Naive thymus-derived CD4-positive, alpha-beta T cell (primary cell): ENCODE data around the gene STARD3. TPM values are rescaled to one million over a fixed set of nuclear protein-coding genes. Genes with fewer than 3 reads are reported as not detected.

Experiments used
- ATAC-seq: fragments of 150-1000 bp; cut with Tn5 transposase; 2 replicates; pipeline ENCODE4 v1.10.0; 2021; ENCODE audit warnings: mild to moderate bottlenecking, moderate library complexity
- CTCF ChIA-PET: fragments of 350-600 bp; sonication (Branson Sonifier 250); formaldehyde crosslinking; loops from one replicate; lab custom pipeline; 2021; ENCODE audit warnings: antibody characterized with exemption; lab: Charles Lee
- POLR2A ChIA-PET: fragments of 350-600 bp; sonication (Branson Sonifier 250); formaldehyde crosslinking; loops from one replicate; lab custom pipeline; 2021; ENCODE audit warnings: antibody characterized with exemption, inconsistent platforms; lab: Charles Lee
- DNase-seq, 9 donors: peaks; one replicate each; pipeline versions ENCODE4 v3.0.0 to v3.0.0-alpha.2; 2020 to 2022; ENCODE audit warnings: mixed read lengths in 1 of 9
- H3K27ac ChIP-seq: one replicate; pipeline ENCODE4 v1.7.0; 2013; ENCODE audit warnings: mild to moderate bottlenecking, low read depth, low read length, moderate library complexity
- H3K27me3 ChIP-seq, 2 donors: one replicate each; pipeline ENCODE4 v1.7.0; 2013; ENCODE audit warnings: low read length in 2 of 2, mild to moderate bottlenecking in 2 of 2, moderate library complexity in 2 of 2; ENCODE audit not compliant: control insufficient read depth in 2 of 2, insufficient read depth in 2 of 2
- H3K36me3 ChIP-seq, 3 experiments: 1 replicate in 2 of 3; 2 replicates in 1 of 3; pipeline ENCODE4 v1.7.0; 2013; ENCODE audit warnings: low read length in 3 of 3, mild to moderate bottlenecking in 3 of 3, moderate library complexity in 1 of 3; ENCODE audit not compliant: insufficient read depth in 3 of 3, control insufficient read depth in 2 of 3
- H3K4me1 ChIP-seq, 2 donors: one replicate each; pipeline ENCODE4 v1.7.0; 2013; ENCODE audit warnings: low read length in 2 of 2, mild to moderate bottlenecking in 2 of 2, moderate library complexity in 1 of 2; ENCODE audit not compliant: control insufficient read depth in 2 of 2, insufficient read depth in 2 of 2
- H3K4me3 ChIP-seq: 2 replicates; pipeline ENCODE4 v1.7.0; 2013; ENCODE audit warnings: mild to moderate bottlenecking, low read length
- H3K9me3 ChIP-seq, 3 experiments: 1 replicate in 2 of 3; 2 replicates in 1 of 3; pipeline ENCODE4 v1.7.0; 2013; ENCODE audit warnings: low read length in 3 of 3; ENCODE audit not compliant: control insufficient read depth in 2 of 3
- H3K27ac Mint-ChIP-seq, 9 donors: one replicate each; pipeline ENCODE4 v1.8.0; 2020 to 2022; ENCODE audit warnings: mixed read lengths in 9 of 9, mild to moderate bottlenecking in 8 of 9, moderate library complexity in 5 of 9, inconsistent platforms in 2 of 9
- H3K27me3 Mint-ChIP-seq, 5 donors: one replicate each; pipeline ENCODE4 v1.8.0; 2021 to 2022; ENCODE audit warnings: mixed read lengths in 5 of 5, mild to moderate bottlenecking in 1 of 5
- H3K36me3 Mint-ChIP-seq, 5 donors: one replicate each; pipeline ENCODE4 v1.8.0; 2020 to 2022; ENCODE audit warnings: mixed read lengths in 5 of 5, mild to moderate bottlenecking in 3 of 5, inconsistent platforms in 1 of 5
- H3K4me1 Mint-ChIP-seq, 7 donors: one replicate each; pipeline ENCODE4 v1.8.0; 2020 to 2022; ENCODE audit warnings: mixed read lengths in 7 of 7, mild to moderate bottlenecking in 3 of 7, inconsistent platforms in 1 of 7
- H3K4me3 Mint-ChIP-seq, 10 donors: one replicate each; pipeline ENCODE4 v1.8.0; 2020 to 2022; ENCODE audit warnings: mild to moderate bottlenecking in 10 of 10, mixed read lengths in 10 of 10, moderate library complexity in 6 of 10, inconsistent platforms in 2 of 10
- H3K9me3 Mint-ChIP-seq, 11 donors: one replicate each; pipeline ENCODE4 v1.8.0; 2020 to 2022; ENCODE audit warnings: mixed read lengths in 11 of 11, mild to moderate bottlenecking in 4 of 11, inconsistent platforms in 1 of 11, moderate library complexity in 1 of 11
- intact Hi-C, 2 donors: fragments of 100-400 bp; cut with micrococcal nuclease; formaldehyde crosslinking; loops; one replicate each; pipeline ENCODE4 v1.15.1; 2023
- polyA plus RNA-seq, 2 donors: library from polyadenylated mRNA; unstranded; fragments of 300-500 nt; fragmentation: Illumina TruSeq; gene quantifications; one replicate each; pipeline ENCODE4 v1.2.3, GENCODE V29; 2021
- total RNA-seq, 6 experiments: library from RNA in 5 of 6; stranded (reverse) in 5 of 6; gene quantifications; 1 replicate in 5 of 6; 2 replicates in 1 of 6; pipeline ENCODE4 v1.2.3 and lab custom pipeline; 2021 to 2026

STARD3 gene
- total and polyA plus RNA-seq, 7 experiments from 2014 or later, result 46.7 to 143 (median 88.4) TPM

GRCh38 chr17:39629898-39630297 is 7.0 kb upstream of the STARD3 start:
- H3K9me3 Mint-ChIP-seq, result peaks cover 0 to 1% (median 0%) of the 10 kb centered on the region in 11 donors
- H3K4me1 Mint-ChIP-seq, result peaks cover 5 to 30% (median 19%) of the 10 kb centered on the region in 7 donors
- no peak overlapping the region for H3K4me3 Mint-ChIP-seq
- ATAC-seq (no peak), DNase-seq (no peak)
- H3K27me3 ChIP-seq, result peaks cover 3 to 4% of the 10 kb centered on the region in 2 donors
- H3K4me1 ChIP-seq, result peaks cover 5 to 8% of the 10 kb centered on the region in 2 donors
- intact Hi-C loops, result no loop called here
- POLR2A ChIA-PET, result no interaction called here
- no peak overlapping the region for H3K4me3 ChIP-seq
- no peaks in the 10 kb centered on the region for H3K36me3 ChIP-seq
- no peaks in the 10 kb centered on the region for H3K9me3 ChIP-seq
- no peak overlapping the region for H3K27ac ChIP-seq
- peaks cover 10 to 59% (median 29%) of the 10 kb centered on the region in 5 donors for H3K27me3 Mint-ChIP-seq
- no peaks in the 10 kb centered on the region for H3K36me3 Mint-ChIP-seq
- H3K27ac Mint-ChIP-seq, result no peak overlapping the region
- CTCF ChIA-PET, result no interaction called here

GRCh38 chr17:39631403-39631802 is 5.5 kb upstream of the STARD3 start:
- ChIA-PET POLR2A (interaction anchor here (1.4 kb wide), 1 partner anchor 10 kb away, joined by 7 read pairs; no protein-coding TSS in a partner anchor), CTCF (interaction anchor here (0.6 to 10.7 kb wide), 6 partner anchors 9 to 99 kb away, joined by 3 to 104 read pairs (median 4); partner anchors contain the start of genes MIEN1 and PPP1R1B)
- DNase-seq (no peak), ATAC-seq (no peak)
- H3K27ac ChIP-seq, result no peak overlapping the region
- peaks cover 1 to 2% of the 10 kb centered on the region in 2 donors for H3K27me3 ChIP-seq
- intact Hi-C loops, result no loop called here
- H3K4me1 ChIP-seq, result peaks cover 11 to 12% of the 10 kb centered on the region in 2 donors
- H3K4me1 Mint-ChIP-seq, result peaks cover 12 to 32% (median 21%) of the 10 kb centered on the region in 7 donors
- no peaks in the 10 kb centered on the region for H3K9me3 ChIP-seq
- no peak overlapping the region for H3K4me3 ChIP-seq
- H3K36me3 ChIP-seq, result no peaks in the 10 kb centered on the region
- peaks cover 5 to 44% (median 16%) of the 10 kb centered on the region in 5 donors for H3K27me3 Mint-ChIP-seq
- H3K9me3 Mint-ChIP-seq, result no peaks in the 10 kb centered on the region
- H3K4me3 Mint-ChIP-seq, result no peak overlapping the region
- H3K36me3 Mint-ChIP-seq, result no peaks in the 10 kb centered on the region
- peak overlapping the region in 1 of 9 donors; percentile 21 for H3K27ac Mint-ChIP-seq

- no peak for ATAC-seq
- Histone ChIP-seq H3K36me3 (peaks cover 0 to 5% (median 0%) of the 10 kb centered on the region in 3 experiments), H3K9me3 (no peaks in the 10 kb centered on the region), H3K4me3 (no peak overlapping the region), H3K4me1 (peaks cover 11 to 15% of the 10 kb centered on the region in 2 donors), H3K27ac (no peak overlapping the region), H3K27me3 (no peaks in the 10 kb centered on the region)
- Mint-ChIP-seq H3K4me1 (peaks cover 16 to 32% (median 21%) of the 10 kb centered on the region in 7 donors), H3K36me3 (no peaks in the 10 kb centered on the region), H3K27ac (no peak overlapping the region), H3K9me3 (no peaks in the 10 kb centered on the region), H3K4me3 (no peak overlapping the region), H3K27me3 (peaks cover 5 to 39% (median 13%) of the 10 kb centered on the region in 5 donors)
- ChIA-PET CTCF (interaction anchor here (0.8 to 10.7 kb wide), 5 partner anchors 10 to 39 kb away, joined by 3 to 104 read pairs (median 5); partner anchors contain the start of gene PPP1R1B), POLR2A (interaction anchor here (2.9 kb wide), 1 partner anchor 8 kb away, joined by 6 read pairs; no protein-coding TSS in a partner anchor)
- intact Hi-C loops, result no loop called here
- no peak for DNase-seq
Measured at GRCh38 chr17:39632153-39632941, 4.6 kb upstream of the STARD3 start.

GRCh38 chr17:39633570-39634183 is 3.3 kb upstream of the STARD3 start:
- Histone ChIP-seq H3K4me3 (no peak overlapping the region), H3K27ac (no peak overlapping the region), H3K36me3 (peaks cover 0 to 6% (median 0%) of the 10 kb centered on the region in 3 experiments), H3K4me1 (peaks cover 19 to 26% of the 10 kb centered on the region in 2 donors), H3K9me3 (no peaks in the 10 kb centered on the region), H3K27me3 (no peaks in the 10 kb centered on the region)
- POLR2A ChIA-PET, result interaction anchor here (1.0 to 2.9 kb wide), 3 partner anchors 9 to 96 kb away, joined by 3 to 6 read pairs (median 4); partner anchors contain the start of gene MIEN1
- Mint-ChIP-seq H3K36me3 (peaks cover 0 to 2% (median 0%) of the 10 kb centered on the region in 5 donors), H3K4me3 (no peak overlapping the region), H3K9me3 (no peaks in the 10 kb centered on the region), H3K27me3 (peaks cover 0 to 26% (median 6%) of the 10 kb centered on the region in 5 donors), H3K4me1 (peaks cover 28 to 45% (median 33%) of the 10 kb centered on the region in 7 donors), H3K27ac (peak overlapping the region in 1 of 9 donors; percentile 63)
- DNase-seq (no peak), ATAC-seq (no peak)
- intact Hi-C loops, result loop anchor here in 1 of 2 donors (1.0 kb wide), 2 partner anchors 11 to 35 kb away; partner anchors contain the start of gene PNMT
- CTCF ChIA-PET, result interaction anchor here (0.6 to 10.7 kb wide), 9 partner anchors 11 to 321 kb away, joined by 3 to 104 read pairs (median 4); partner anchors contain the start of gene PPP1R1B

GRCh38 chr17:39634384-39634871 is 2.5 kb upstream of the STARD3 start:
- Histone ChIP-seq H3K4me3 (no peak overlapping the region), H3K36me3 (peaks cover 0 to 6% (median 0%) of the 10 kb centered on the region in 3 experiments), H3K4me1 (peaks cover 26 to 33% of the 10 kb centered on the region in 2 donors), H3K27me3 (no peaks in the 10 kb centered on the region), H3K9me3 (no peaks in the 10 kb centered on the region), H3K27ac (no peak overlapping the region)
- no peaks in the 10 kb centered on the region for H3K9me3 Mint-ChIP-seq
- H3K36me3 Mint-ChIP-seq, result peaks cover 0 to 3% (median 0%) of the 10 kb centered on the region in 5 donors
- peaks cover 0 to 19% (median 5%) of the 10 kb centered on the region in 5 donors for H3K27me3 Mint-ChIP-seq
- H3K4me3 Mint-ChIP-seq, result peak overlapping the region in 2 of 10 donors; percentile 3 to 12
- CTCF ChIA-PET, result interaction anchor here (0.6 to 10.7 kb wide), 13 partner anchors 9 to 1189 kb away, joined by 3 to 104 read pairs (median 4); partner anchors contain the start of gene PPP1R1B
- ATAC-seq, result peak; percentile 26
- POLR2A ChIA-PET, result interaction anchor here (1.0 to 2.9 kb wide), 6 partner anchors 10 to 122 kb away, joined by 3 to 8 read pairs (median 4); partner anchors contain the start of genes PGAP3 and PNMT
- peaks cover 34 to 53% (median 39%) of the 10 kb centered on the region in 7 donors for H3K4me1 Mint-ChIP-seq
- intact Hi-C loops, result loop anchor here in 1 of 2 donors (1.0 kb wide), 2 partner anchors 12 to 34 kb away; partner anchors contain the start of gene PNMT
- peak overlapping the region in 4 of 9 donors; percentile 12 to 51 (median 32) for H3K27ac Mint-ChIP-seq
- peak in 6 of 9 donors; percentile 26 to 53 (median 42) for DNase-seq
